ENCODE results near the gene IGLL5.

DNA sequence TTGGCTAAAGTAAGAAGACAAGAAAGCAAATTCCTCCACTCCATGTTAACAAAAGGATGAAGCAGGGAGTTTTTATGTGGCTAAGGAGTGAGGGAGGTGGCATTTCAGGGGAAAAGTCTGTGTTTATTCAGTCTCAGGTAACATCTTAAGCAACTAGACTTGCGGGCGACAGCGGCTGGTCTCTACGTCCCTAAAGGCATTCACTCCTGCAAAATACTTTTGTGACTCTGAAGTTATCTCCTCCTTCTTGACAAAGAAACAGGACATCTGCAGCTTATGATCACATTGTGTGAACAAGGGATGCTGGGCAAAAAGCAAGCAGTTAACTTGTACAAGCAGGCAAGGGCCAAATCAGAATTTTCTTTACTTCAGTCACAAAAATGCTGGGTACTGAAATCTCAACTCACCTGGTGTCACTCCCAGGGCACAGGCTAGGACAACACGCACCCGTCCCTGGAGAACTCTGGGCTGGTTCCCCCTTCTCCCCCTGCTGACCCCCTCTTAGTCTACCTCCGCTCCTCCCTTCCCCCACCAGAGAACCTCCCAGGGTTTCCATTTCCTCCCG, 38.3 kb downstream of the IGLL5 start:
- no peak for TF ChIP-seq POLR2A (IDR thresholded peaks at IDR 0.05)
- no peak for TF ChIP-seq CTCF (IDR thresholded peaks at IDR 0.05)
